Nephron (organoid): ENCODE results near the gene PFAS.

Source experiments
- H3K27ac Mint-ChIP-seq, 3 experiments: 2 replicates each; pipeline ENCODE4 v1.8.0; 2020; ENCODE audit warnings: mixed read lengths in 3 of 3, mild to moderate bottlenecking in 2 of 3, moderate library complexity in 1 of 3
- H3K27me3 Mint-ChIP-seq: 2 replicates; pipeline ENCODE4 v1.8.0; 2021; ENCODE audit warnings: low read depth, mild to moderate bottlenecking, moderate library complexity, mixed read lengths
- H3K36me3 Mint-ChIP-seq: 2 replicates; pipeline ENCODE4 v1.8.0; 2020; ENCODE audit warnings: low read depth, mixed read lengths
- H3K4me1 Mint-ChIP-seq: 2 replicates; pipeline ENCODE4 v1.8.0; 2020; ENCODE audit warnings: mixed read lengths
- H3K4me3 Mint-ChIP-seq, 3 experiments: 2 replicates each; pipeline ENCODE4 v1.8.0; 2020; ENCODE audit warnings: mild to moderate bottlenecking in 3 of 3, mixed read lengths in 3 of 3, moderate library complexity in 2 of 3
- H3K9me3 Mint-ChIP-seq: 2 replicates; pipeline ENCODE4 v1.8.0; 2020; ENCODE audit warnings: mixed read lengths
- CTCF ChIP-seq, 3 experiments: fragments of 200-600 bp; sonication (generic); IDR thresholded peaks; one replicate each; pipeline ENCODE4 v1.5.0; 2021; ENCODE audit warnings: antibody characterized with exemption in 3 of 3; ENCODE audit not compliant: unreplicated experiment in 3 of 3

Gene PFAS

GRCh38 chr17:8266648-8267479 is 17.8 kb downstream of the PFAS start:
- no peak overlapping the region for H3K4me3 Mint-ChIP-seq
- H3K27me3 Mint-ChIP-seq, result no peaks in the 10 kb centered on the region
- H3K9me3 Mint-ChIP-seq, result no peaks in the 10 kb centered on the region
- no peaks in the 10 kb centered on the region for H3K4me1 Mint-ChIP-seq
- no peak for TF ChIP-seq CTCF (IDR thresholded peaks at IDR 0.05; ENCODE audit: unreplicated experiment in 3 of 3)
- peaks cover 45% of the 10 kb centered on the region for H3K36me3 Mint-ChIP-seq
- H3K27ac Mint-ChIP-seq, result no peak overlapping the region

GRCh38 chr17:8267480-8268147 is 18.5 kb downstream of the PFAS start:
- no peak for TF ChIP-seq CTCF (IDR thresholded peaks at IDR 0.05; ENCODE audit: unreplicated experiment in 3 of 3)
- H3K27ac Mint-ChIP-seq, result no peak overlapping the region

GRCh38 chr17:8268550-8269298 is 19.6 kb downstream of the PFAS start:
- no peak overlapping the region for H3K4me3 Mint-ChIP-seq
- no peak overlapping the region for H3K27ac Mint-ChIP-seq
- TF ChIP-seq CTCF (IDR thresholded peaks at IDR 0.05; ENCODE audit: unreplicated experiment in 3 of 3), result no peak
- peaks cover 39% of the 10 kb centered on the region for H3K36me3 Mint-ChIP-seq
- peaks cover 3% of the 10 kb centered on the region for H3K4me1 Mint-ChIP-seq
- no peaks in the 10 kb centered on the region for H3K9me3 Mint-ChIP-seq
- no peaks in the 10 kb centered on the region for H3K27me3 Mint-ChIP-seq

More at GRCh38 chr17:8267480-8268147, 18.5 kb downstream of the PFAS start:
- H3K9me3 Mint-ChIP-seq, result no peaks in the 10 kb centered on the region
- no peaks in the 10 kb centered on the region for H3K27me3 Mint-ChIP-seq
- H3K4me3 Mint-ChIP-seq, result no peak overlapping the region
- no peaks in the 10 kb centered on the region for H3K4me1 Mint-ChIP-seq
- peaks cover 41% of the 10 kb centered on the region for H3K36me3 Mint-ChIP-seq

GRCh38 chr17:8272421-8272820 is 23.3 kb downstream of the PFAS start:
- Mint-ChIP-seq H3K36me3 (peaks cover 25% of the 10 kb centered on the region), H3K9me3 (no peaks in the 10 kb centered on the region), H3K4me3 (no peak overlapping the region), H3K27me3 (no peaks in the 10 kb centered on the region), H3K4me1 (peaks cover 10% of the 10 kb centered on the region), H3K27ac (no peak overlapping the region)
- TF ChIP-seq CTCF (IDR thresholded peaks at IDR 0.05; ENCODE audit: unreplicated experiment in 3 of 3), result no peak

GRCh38 chr17:8273884-8274444 is 24.9 kb downstream of the PFAS start:
- H3K27ac Mint-ChIP-seq, result peak overlapping the region; percentile 89 to 97 (median 89)
- H3K9me3 Mint-ChIP-seq, result no peaks in the 10 kb centered on the region
- TF ChIP-seq CTCF (IDR thresholded peaks at IDR 0.05; ENCODE audit: unreplicated experiment in 3 of 3), result no peak
- no peak overlapping the region for H3K4me3 Mint-ChIP-seq
- H3K36me3 Mint-ChIP-seq, result peaks cover 23% of the 10 kb centered on the region
- no peaks in the 10 kb centered on the region for H3K27me3 Mint-ChIP-seq
- peaks cover 10% of the 10 kb centered on the region for H3K4me1 Mint-ChIP-seq
